K562 (cell line): ENCODE measurements around the gene CCDC194. TPM values are rescaled to one million over a fixed set of nuclear protein-coding genes. Genes with fewer than 3 reads are reported as not detected.

Experiments
- CREM ChIP-seq: IDR thresholded peaks from 2 replicates; pipeline ENCODE4 v1.6.1; 2014; ENCODE audit warnings: antibody characterized with exemption, low read depth
- ESRRA ChIP-seq: fragments of 450-650 bp; IDR thresholded peaks from 2 replicates; pipeline ENCODE4 v1.6.1; 2014; ENCODE audit warnings: low read depth, mild to moderate bottlenecking, moderate library complexity, borderline replicate concordance
- L3MBTL2 ChIP-seq: fragments of 450-650 bp; IDR thresholded peaks from 2 replicates; pipeline ENCODE4 v1.6.1; 2016; ENCODE audit warnings: mild to moderate bottlenecking, moderate library complexity
- MCM2 ChIP-seq: fragments of 450-650 bp; IDR thresholded peaks from 2 replicates; pipeline ENCODE4 v1.6.1; 2017; ENCODE audit warnings: low read depth, mild to moderate bottlenecking
- NFIC ChIP-seq: fragments of 450-650 bp; IDR thresholded peaks from 2 replicates; pipeline ENCODE4 v1.6.1; 2017; ENCODE audit warnings: mild to moderate bottlenecking, inconsistent platforms
- NFXL1 ChIP-seq: fragments of 450-650 bp; formaldehyde crosslinking; IDR thresholded peaks from 2 replicates; pipeline ENCODE4 v1.4.0; 2021; ENCODE audit warnings: mild to moderate bottlenecking
- RBBP5 ChIP-seq: fragments of 200-600 bp; sonication (generic); IDR thresholded peaks from 2 replicates; pipeline ENCODE4 v1.6.1; 2012; ENCODE audit warnings: borderline replicate concordance, mild to moderate bottlenecking, low read length, control low read depth, inconsistent platforms; ENCODE audit not compliant: insufficient read depth, poor library complexity, severe bottlenecking
- SLC30A9 ChIP-seq: fragments of 250-450 bp; sonication (Bioruptor Pico); IDR thresholded peaks from 2 replicates; pipeline ENCODE4 v1.8.0; 2022; ENCODE audit warnings: mild to moderate bottlenecking, moderate library complexity
- TRIM24 ChIP-seq, 2 experiments: fragments of 450-650 bp; IDR thresholded peaks; 2 replicates each; pipeline ENCODE4 v1.6.1; 2016
- polyA plus RNA-seq, 8 experiments: library from polyadenylated mRNA; depleted of rRNA in 4 of 8; stranded (reverse) in 5 of 8; unstranded in 3 of 8; fragments of >200 nt; fragmentation: Nextera tagmentation in 2 of 8; fragmentation: Illumina TruSeq in 1 of 8; extraction: Ambion mirVana in 2 of 8; extraction: Trizol in 1 of 8; gene quantifications; 2 replicates each; pipeline versions ENCODE4 v1.2.1 to v1.2.3, GENCODE V29; 2011 to 2014; ENCODE audit warnings: inconsistent platforms in 1 of 8, missing spikeins in 1 of 8
- total RNA-seq, 7 experiments: library from RNA; depleted of rRNA in 6 of 7; stranded (reverse); fragments of >200 nt in 6 of 7; fragmentation: Illumina TruSeq in 2 of 7; extraction: Trizol in 2 of 7; gene quantifications; 2 replicates each; pipeline versions ENCODE4 v1.2.1 to v1.2.3, GENCODE V29; 2011 to 2021; ENCODE audit warnings: low replicate concordance in 1 of 7
- TF ChIP-seq, protein P1 (sequence below), 2 experiments: fragments of 450-650 bp in 1 of 2; sonication (generic) in 1 of 2; formaldehyde crosslinking in 1 of 2; IDR thresholded peaks; 2 replicates each; pipeline versions ENCODE4 v1.7.1 to v1.9.0; 2016 to 2022; ENCODE audit warnings: inconsistent platforms in 1 of 2, mild to moderate bottlenecking in 1 of 2, missing genetic modification reagents in 1 of 2
- TF ChIP-seq, protein P2 (sequence below): fragments of 450-650 bp; IDR thresholded peaks from 2 replicates; pipeline ENCODE4 v1.6.1; 2018; ENCODE audit not compliant: partially characterized antibody

Gene CCDC194
- total and polyA plus RNA-seq, 9 of the 15 experiments (the other 6 are each of a cell fraction or from before 2014, with no cell fraction given): 0.13 to 1.3 (median 0.39) TPM; not detected in 3

DNA sequence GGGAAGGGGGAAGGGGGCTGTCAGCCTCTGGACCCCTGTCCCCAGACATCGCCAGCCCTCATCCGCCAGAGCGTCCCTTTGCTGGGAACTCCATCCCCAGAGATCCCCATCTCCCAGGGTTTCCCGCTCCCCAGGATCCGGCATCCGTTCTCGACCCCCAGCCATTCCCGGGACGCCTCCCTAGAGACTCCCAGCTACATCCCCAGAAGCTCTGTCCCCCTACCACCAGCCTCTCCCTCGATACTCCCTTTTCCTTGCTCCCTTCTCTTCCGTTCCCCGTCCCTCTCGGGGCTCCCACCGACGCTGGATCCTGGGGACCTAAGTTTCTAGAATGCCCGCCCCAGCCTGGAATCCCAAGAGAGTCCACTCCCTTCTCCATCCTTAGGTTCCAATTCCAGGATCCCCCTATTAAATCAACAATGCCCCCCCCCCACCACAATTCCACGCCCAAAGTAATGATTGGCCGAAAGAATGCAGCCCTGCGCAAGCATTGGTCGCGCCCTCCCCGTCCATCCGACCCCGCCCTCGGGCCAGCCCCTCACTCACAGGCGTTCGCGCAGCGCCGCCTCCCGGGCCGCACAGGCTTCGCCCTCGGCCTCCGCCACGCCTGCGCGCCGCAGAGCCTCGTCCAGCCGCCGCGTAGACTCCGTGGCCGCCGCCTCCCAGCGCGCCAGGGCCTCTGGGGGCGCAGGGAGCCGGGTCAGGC is 3.2 kb downstream of the CCDC194 start (continued):
- TF ChIP-seq, protein P1, sequence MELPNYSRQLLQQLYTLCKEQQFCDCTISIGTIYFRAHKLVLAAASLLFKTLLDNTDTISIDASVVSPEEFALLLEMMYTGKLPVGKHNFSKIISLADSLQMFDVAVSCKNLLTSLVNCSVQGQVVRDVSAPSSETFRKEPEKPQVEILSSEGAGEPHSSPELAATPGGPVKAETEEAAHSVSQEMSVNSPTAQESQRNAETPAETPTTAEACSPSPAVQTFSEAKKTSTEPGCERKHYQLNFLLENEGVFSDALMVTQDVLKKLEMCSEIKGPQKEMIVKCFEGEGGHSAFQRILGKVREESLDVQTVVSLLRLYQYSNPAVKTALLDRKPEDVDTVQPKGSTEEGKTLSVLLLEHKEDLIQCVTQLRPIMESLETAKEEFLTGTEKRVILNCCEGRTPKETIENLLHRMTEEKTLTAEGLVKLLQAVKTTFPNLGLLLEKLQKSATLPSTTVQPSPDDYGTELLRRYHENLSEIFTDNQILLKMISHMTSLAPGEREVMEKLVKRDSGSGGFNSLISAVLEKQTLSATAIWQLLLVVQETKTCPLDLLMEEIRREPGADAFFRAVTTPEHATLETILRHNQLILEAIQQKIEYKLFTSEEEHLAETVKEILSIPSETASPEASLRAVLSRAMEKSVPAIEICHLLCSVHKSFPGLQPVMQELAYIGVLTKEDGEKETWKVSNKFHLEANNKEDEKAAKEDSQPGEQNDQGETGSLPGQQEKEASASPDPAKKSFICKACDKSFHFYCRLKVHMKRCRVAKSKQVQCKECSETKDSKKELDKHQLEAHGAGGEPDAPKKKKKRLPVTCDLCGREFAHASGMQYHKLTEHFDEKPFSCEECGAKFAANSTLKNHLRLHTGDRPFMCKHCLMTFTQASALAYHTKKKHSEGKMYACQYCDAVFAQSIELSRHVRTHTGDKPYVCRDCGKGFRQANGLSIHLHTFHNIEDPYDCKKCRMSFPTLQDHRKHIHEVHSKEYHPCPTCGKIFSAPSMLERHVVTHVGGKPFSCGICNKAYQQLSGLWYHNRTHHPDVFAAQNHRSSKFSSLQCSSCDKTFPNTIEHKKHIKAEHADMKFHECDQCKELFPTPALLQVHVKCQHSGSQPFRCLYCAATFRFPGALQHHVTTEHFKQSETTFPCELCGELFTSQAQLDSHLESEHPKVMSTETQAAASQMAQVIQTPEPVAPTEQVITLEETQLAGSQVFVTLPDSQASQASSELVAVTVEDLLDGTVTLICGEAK (IDR thresholded peaks at IDR 0.05): 0 out of 2 replicates have a peak, but pooled peaks have one; percentile 24
- TF ChIP-seq, protein P1 (CRISPR knock-in tag; IDR thresholded peaks at IDR 0.05): no peak
- TF ChIP-seq NFIC: peak; percentile 38; the same call in 1 of the 2 replicates
- TF ChIP-seq SLC30A9 (CRISPR knock-in tag): no peak
- 0 out of 2 replicates have a peak, but pooled peaks have one; percentile 19 for TF ChIP-seq ESRRA
- peak; percentile 73 for TF ChIP-seq CREM
- TF ChIP-seq, protein P2, sequence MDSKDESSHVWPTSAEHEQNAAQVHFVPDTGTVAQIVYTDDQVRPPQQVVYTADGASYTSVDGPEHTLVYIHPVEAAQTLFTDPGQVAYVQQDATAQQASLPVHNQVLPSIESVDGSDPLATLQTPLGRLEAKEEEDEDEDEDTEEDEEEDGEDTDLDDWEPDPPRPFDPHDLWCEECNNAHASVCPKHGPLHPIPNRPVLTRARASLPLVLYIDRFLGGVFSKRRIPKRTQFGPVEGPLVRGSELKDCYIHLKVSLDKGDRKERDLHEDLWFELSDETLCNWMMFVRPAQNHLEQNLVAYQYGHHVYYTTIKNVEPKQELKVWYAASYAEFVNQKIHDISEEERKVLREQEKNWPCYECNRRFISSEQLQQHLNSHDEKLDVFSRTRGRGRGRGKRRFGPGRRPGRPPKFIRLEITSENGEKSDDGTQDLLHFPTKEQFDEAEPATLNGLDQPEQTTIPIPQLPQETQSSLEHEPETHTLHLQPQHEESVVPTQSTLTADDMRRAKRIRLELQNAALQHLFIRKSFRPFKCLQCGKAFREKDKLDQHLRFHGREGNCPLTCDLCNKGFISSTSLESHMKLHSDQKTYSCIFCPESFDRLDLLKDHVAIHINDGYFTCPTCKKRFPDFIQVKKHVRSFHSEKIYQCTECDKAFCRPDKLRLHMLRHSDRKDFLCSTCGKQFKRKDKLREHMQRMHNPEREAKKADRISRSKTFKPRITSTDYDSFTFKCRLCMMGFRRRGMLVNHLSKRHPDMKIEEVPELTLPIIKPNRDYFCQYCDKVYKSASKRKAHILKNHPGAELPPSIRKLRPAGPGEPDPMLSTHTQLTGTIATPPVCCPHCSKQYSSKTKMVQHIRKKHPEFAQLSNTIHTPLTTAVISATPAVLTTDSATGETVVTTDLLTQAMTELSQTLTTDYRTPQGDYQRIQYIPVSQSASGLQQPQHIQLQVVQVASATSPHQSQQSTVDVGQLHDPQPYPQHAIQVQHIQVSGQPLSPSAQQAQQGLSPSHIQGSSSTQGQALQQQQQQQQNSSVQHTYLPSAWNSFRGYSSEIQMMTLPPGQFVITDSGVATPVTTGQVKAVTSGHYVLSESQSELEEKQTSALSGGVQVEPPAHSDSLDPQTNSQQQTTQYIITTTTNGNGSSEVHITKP: peak; percentile 77
- TF ChIP-seq TRIM24 (IDR thresholded peaks at IDR 0.05): no peak
- no peak for TF ChIP-seq MCM2
- no peak for TF ChIP-seq RBBP5
- peak; percentile 80; the same call in 1 of the 2 replicates for TF ChIP-seq L3MBTL2
- no peak for TF ChIP-seq NFXL1 (CRISPR knock-in tag)
